SIG-M5 treated with dmso at 0.1 percent for 504 hours (cell line): ENCODE measurements around the gene TENM3.

Source experiments
- DNase-seq: peaks from one replicate; lab custom pipeline; 2025; ENCODE audit not compliant: unreplicated experiment; lab: John Stamatoyannopoulos, UW

The TENM3 gene

DNA sequence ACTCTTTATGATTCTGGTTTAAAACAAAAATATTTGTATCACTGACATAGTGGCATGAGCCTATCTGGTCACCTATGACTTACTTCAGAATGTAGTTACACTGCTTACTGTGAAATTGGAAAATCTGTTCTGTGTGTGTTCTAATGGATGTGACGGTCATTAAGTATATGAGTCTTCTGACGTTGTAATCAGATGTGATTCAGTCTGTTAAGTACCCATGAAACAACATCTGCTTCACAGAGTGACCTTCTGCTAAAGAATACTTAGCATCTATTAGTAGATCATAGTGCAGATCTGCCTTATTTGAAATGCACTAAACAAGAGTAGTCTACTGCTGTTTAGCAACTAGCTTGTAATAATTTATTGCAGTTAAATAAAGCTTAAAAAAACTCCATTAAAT is 356.9 kb downstream of the TENM3 start:
- DNase-seq = no peak

DNA sequence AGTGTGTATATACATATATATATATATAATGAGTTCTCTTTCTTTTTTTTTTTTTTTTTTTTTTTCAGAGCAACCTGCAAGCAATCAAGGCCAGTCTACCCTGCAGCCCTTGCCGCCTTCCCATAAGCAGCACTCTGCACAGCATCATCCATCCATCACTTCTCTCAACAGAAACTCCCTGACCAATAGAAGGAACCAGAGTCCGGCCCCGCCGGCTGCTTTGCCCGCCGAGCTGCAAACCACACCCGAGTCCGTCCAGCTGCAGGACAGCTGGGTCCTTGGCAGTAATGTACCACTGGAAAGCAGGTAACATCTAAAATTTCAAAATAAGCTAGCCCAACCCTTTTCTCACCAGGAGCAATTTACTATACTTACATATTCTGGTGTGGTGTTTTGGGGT is 357.7 kb downstream of the TENM3 start:
- DNase-seq = no peak

DNA sequence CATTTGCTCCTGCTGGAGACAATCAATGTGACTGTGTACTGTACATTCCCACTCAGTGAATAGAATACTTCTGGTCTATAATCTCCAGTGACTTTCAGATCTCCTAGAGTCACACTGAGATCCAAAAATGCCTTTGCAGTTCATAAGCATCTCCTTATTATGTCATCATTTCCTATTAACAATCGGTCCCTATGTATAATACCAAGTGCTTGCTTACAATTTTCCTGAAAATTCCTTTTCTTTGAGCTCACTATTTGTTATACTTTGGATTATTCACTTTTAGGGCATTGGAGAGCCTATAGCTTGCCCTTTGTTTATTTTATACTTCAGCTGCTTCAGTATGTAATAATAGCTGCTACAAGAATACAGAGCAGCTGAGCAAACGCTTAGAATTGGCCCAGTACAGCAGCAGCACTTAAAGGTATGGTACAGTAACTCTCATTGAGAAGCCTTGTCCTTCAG is 361.0 kb downstream of the TENM3 start:
- no peak for DNase-seq

DNA sequence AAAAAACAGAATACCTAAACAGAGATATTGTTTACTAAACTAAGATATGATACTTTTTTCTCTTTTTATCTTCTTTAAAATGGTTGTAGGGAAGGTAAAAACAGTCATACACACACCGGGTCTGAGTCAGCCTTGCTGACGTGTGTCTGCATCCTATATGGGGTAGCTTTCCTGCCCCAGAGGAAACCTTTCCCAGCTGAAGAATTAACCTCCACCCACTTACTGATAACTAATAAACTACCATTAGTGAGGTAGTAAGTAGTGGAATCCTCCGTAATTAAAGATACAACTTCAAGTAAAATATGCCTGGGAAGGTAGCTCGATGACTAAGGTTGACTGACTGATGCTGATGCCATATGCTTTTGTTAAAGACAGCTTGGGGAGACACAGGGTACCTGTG is 361.8 kb downstream of the TENM3 start:
- DNase-seq = no peak

DNA sequence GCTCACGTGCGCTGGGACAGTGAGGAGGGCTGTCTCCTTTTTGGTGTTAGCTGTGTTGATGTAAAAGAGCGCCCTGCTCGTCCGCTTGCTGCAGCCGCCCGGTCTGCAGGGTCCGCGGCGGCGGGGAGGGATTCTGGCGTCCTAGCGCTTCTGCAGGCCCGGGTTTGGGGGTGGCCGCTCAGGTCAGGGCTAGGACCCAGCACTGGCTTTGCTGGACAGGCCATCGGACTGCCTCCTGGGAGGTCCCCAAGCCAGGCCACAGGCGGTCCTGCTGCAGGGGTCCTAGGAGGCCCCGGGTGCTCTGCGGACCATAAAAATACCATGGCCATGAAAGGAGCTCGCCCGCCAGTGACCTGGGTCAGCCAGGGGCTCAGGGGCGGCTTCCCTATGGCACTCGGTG is 365.3 kb downstream of the TENM3 start:
- DNase-seq = no peak

DNA sequence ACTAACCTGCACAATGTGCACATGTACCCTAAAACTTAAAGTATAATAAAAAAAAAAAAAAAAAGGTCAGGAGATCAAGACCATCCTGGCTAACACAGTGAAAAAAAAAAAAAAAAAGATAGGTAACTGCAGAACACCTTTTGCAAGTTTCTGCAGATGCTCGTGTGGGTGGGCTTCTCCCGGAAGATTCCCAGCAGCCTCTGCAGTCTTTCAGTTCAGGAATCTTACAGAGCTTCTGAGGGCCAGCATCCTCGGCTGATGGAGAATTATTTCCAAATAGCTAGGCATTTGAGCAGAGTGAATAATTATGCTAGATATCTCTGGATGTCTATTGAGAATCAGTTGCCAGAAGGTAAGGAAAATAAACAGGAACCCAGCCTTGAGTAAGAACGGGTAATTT is 373.3 kb downstream of the TENM3 start:
- DNase-seq = no peak

DNA sequence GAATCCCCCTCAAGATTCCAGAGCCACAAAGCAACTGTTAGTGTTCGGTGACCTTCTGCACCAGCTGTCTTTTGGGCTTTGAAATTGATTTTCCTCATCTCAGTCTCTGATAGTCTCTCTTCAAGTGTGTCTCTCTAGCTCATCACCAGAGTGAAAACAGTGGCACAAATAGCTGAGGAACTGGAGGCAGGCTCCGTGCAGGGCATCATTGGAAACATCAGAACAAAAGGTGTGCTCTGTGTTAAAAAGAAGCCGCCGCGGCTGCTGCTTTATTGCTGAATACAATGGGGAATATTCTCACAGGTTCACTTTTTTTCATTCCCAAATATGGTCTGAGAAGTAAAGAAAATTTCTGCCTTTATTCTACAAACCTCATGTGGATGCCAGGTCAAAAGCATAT is 376.5 kb downstream of the TENM3 start:
- no peak for DNase-seq

DNA sequence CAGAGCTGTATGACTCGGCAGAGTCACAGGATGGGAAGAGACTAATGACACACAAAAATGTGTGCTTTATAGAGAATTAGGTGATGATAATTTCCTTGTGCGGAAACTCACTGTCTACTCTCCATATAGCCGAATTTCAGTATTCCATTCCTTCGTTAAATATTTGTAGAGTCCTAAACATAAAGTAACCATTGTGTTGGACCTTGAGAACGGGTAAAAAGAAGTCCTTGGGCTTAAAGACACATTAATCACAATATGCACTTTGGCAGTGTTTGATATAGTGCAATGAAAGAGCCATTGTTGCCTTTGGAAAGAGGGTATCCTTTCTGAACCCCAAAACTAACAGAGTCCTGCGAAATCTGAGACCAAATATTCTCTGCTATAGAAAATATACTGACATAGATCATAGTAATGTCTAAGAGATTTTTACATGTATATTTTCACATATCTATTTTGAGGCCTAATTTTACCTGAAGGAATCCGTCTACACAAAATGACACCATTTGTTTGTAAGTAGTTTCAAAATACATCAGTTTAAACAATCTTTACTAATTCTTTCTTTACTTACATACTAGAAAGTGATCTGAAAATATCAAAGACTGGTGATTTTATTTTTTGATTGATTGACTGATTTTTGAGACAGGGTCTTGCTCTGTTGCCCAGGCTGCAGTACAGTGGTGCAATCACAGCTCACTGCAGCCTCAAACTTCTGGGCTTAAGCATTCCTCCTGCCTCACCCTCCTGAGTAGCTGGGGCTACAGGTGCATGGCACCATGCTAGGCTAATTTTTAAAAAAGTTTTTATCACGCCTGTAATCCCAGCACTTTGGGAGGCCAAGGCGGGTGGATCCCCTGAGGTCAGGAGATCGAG is 377.1 kb downstream of the TENM3 start:
- DNase-seq = no peak

DNA sequence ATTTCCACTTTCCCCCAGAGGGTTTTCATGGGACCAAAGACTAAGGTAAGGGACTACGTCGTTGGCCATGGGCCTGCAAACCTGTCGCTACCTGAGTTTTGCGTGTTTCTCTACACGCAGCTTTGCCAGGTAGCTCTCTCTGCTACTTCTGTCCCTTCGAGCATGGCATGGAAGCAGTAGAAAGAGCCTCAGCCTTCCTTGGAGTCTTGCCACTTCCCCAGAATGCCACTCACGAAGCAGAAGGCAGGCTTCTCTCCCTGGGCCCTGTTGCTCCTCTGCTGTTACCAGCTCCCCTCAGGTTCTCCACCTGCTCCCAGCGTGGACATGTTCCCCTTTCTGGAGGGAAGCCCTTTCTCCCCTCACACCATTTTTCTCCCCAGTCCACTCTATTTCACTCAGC is 381.1 kb downstream of the TENM3 start:
- DNase-seq = no peak

DNA sequence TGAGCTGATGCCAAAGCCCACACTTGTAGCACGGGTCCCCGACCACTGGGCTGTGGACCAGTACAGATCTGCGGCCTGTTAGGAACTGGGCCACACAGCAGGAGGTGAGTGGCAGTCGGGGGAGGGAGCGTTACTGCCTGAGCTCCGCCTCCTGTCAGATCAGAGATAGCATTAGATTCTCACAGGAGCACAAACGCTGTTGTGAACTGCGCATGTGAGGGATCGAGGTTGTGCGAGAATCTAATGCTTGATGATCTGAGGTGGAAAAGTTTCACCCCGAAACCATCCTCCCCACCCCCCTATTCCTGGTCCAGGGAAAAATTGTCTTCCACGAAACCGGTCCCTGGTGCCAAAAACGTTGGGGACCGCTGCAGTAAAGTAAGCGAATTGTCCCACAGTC is 382.0 kb downstream of the TENM3 start:
- no peak for DNase-seq

DNA sequence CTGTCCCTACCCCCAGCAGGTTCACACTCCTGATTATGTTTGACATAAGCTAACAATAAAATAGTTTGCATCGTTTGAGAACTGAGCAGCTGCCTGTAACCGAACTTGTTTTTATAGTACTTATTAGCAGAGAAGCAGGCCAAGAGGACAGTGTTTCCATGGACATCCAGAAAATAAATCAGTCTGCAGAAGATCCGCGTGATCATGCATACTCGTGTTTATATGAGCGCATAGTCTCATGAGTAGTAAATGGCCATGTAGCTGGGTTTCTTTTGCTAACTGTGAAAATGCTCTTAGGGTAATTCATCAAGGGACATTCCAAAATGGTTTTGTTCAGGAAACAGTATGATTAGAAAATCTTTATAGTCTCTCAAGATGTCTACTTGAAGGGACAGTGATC is 384.8 kb downstream of the TENM3 start:
- DNase-seq = no peak

DNA sequence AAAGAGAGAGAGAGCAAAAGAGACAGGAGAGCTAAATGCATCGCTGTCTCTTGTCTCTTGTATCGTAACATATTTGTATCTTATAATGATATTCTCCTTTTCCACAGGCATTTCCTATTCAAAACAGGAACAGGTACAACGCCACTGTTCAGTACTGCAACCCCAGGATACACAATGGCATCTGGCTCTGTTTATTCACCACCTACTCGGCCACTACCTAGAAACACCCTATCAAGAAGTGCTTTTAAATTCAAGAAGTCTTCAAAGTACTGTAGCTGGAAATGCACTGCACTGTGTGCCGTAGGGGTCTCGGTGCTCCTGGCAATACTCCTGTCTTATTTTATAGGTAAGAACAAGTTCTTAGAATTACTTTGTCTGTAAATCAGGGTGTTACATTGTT is 385.3 kb downstream of the TENM3 start:
- DNase-seq = no peak

DNA sequence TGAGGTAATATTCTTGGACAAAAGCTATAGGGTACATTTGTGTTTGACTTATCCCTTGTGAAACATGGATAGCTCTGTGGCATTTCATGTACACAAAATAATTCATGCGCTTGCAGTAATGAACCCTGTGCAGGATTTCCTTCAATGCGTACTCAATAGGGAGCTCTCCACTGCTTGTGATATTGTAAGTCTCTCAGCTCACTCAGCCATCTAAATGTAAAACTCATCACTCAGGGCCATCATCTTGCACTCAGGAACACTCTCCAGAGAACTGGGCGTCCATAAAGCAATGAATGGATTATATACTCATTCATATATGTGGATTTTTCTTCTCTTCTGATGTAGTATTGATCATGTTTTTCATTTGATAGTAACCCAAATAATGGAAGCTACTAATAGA is 385.9 kb downstream of the TENM3 start:
- no peak for DNase-seq

DNA sequence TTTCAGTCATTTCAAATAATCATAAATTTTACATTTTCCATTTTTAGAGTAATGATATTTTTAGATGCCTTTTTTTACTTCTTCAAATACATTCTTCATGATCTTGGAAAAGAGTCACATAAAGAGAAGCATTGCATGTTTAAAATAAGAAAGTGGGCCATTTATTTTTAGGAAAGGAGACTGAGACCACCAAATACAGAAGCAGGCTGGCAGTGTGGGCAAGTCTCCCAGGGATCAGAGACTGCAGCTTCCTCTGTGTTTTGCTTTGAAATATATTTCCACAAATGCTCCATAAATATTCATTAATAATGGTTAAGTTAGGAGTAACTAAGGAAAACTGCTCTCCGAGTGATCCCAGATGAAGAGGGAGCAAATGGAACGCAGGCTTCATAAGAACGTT is 397.3 kb downstream of the TENM3 start:
- DNase-seq = no peak

DNA sequence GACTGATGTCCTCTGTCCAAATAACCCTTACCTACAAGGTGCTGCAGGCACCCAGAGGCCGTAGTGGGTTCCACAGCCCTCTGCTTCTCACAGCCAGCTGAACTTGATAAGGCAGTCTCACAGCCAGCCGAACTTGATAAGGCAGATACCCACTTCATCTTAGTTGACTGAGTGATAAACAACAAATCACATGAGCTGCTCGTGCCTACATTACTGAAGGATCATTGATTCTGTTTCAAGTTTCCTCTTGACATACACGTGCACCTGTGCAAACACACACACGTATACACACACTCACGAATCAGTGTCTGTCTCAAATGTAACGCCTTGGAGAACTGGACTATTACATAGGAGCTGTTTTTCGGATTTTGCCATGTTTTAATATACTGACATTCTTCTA is 397.7 kb downstream of the TENM3 start:
- DNase-seq = no peak

DNA sequence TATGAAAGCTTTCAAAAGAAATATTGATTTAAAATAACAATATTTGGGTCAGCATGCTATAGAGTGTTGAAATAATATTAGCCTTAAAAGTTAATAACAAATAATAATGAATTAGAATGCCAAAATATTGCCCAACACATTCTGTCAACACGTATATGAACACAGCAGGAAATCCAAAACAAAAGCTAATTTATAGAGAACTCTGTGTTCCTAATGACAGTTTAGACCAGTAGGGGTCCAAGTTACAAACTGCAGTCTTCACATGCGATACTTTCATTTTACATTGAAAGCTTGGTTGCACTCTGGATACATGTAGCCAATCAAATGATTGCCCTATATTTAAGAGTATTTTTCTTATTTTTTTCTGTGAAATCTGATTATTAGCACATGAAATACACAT is 399.6 kb downstream of the TENM3 start:
- DNase-seq = no peak

DNA sequence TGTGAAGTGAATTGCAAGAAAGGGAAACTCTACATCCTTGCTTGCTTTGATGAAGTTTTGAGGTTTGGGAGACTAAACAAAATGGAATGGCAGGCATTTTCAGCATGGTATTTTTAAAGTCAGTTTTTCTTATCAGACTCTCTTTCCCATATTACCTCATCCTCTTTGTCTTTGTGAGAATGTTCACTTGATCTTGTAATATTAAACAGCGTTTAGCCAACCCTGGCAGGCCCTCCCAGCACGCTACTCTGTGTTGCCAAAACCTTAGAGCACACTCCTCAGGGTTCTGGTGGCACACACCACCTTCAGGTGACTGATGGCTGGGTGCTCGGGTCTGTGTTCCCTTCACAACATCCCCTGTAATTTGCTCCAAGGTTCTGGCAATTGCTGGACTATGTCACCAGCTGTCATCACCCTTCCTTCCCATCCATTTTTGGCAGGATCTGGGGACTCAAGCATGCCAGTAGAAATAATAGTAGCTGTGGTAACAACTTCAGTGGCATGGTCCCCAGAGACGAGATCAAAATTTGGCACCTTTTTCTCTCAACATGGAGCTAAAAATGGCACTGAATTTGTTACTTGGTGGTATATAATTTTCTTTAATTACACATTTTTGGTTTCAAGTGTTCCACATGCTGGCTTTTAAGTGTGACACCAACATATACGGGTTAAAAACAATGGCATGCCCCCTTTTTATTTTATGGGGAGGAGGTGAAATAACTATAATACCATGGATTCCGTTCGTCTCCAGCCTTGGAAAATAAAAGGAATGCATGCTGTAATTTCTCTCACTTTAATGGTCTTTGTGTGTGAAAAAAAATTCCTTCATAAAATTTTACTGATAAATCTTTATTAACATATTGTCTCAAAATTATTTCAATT is 400.8 kb downstream of the TENM3 start:
- no peak for DNase-seq

DNA sequence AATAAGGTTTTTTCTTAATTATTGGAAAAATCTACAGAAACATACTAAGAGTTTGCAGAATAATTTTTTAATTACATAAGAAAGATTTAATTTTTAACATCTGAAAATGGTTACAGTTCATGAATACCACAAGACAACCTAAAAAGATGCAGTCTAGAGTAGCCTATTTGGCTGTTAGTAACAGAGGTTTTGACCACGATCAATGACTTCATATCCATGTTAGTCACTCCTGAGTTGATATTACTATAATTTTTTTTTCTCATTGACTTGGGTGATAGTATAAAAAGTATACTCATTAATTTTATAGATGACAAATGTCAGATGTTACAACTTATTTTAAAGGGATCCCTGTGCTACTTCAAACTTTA is 401.5 kb downstream of the TENM3 start:
- no peak for DNase-seq

DNA sequence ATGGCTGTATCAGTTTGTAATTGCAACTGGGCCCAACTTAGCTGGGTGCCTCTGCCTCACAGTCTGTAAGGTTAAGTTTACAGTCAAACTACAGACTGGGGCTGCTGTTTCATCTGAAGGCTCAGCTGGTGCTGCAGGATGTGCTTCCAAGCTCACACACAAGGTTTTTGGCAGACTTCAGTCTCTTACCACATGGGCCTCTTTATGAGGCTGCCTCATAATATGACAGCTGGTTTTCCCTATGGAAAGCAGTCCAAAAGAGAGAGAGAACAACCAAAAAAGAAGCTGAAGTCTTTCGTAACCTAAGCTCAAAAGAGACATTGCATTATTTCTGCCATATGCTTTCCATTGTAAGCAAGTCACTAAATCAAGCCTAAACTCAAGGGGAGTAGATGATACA is 402.3 kb downstream of the TENM3 start:
- no peak for DNase-seq

DNA sequence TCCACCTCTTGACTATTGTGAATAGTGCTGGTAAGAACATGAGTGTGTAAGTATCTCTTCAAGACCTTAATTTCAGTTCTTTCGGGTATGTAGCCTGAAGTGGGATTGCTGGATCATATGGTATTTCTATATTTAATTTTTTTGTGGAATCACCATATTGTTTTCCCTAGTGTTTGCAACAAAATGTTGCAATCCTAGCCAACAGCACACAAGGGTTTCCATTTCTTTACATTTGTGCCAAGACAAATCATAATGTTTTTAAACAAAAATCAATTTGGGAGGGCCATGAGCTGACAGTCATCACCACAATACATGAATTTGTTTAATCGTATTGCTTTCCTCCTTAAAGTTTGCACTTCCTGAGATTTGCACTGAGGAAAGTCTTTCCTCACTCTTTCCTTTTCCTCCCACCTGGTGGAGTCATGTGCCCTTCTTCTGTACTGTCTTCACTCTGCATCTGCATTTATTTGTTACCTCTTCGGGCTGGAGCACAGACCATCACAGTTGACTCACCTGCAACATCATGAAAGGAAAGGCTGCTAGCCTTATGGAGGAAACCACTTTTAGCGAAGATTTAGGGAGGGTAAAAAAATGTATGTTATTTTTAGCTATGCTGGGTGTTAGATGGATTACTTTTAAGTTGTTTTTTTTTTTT is 404.6 kb downstream of the TENM3 start:
- no peak for DNase-seq

DNA sequence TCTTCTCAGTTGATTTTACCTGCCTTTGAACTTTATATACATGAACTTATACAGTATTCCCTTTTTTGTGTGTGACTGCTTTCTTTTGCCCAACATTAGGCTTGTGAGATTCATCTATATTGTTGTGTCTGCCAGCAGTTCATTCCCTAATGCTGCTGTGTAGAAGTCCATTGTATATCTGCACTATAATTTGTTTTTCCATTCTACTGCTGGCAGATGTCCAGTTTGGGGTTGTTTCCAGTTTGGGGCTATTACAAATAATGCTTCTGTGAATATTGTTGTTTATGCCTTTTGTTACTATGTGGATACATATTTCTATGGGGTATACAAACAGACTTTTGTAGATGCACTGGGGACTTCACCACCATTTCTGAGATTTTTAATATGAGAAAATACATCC is 405.6 kb downstream of the TENM3 start:
- DNase-seq = no peak
